Upper lobe of right lung (tissue), 1 donor: ENCODE results near the gene POLR3B. TPM values are rescaled to one million over a fixed set of nuclear protein-coding genes. Genes with fewer than 3 reads are reported as not detected.

Source experiments
- ATAC-seq: fragments of 200-7000 bp; cut with Tn5 transposase; one replicate; pipeline ENCODE4 v1.9.1; 2020; ENCODE audit warnings: mild to moderate bottlenecking, moderate library complexity
- DNase-seq: peaks from one replicate; pipeline ENCODE4 v3.0.0-alpha.2; 2020
- H3K27ac ChIP-seq: fragments of 200-600 bp; one replicate; pipeline ENCODE4 v1.8.0; 2022
- H3K27me3 ChIP-seq: fragments of 200-600 bp; one replicate; pipeline ENCODE4 v1.8.0; 2022; ENCODE audit warnings: mild to moderate bottlenecking
- H3K36me3 ChIP-seq: fragments of 200-600 bp; one replicate; pipeline ENCODE4 v1.8.0; 2022
- H3K4me1 ChIP-seq: fragments of 200-600 bp; one replicate; pipeline ENCODE4 v1.8.0; 2022
- H3K4me3 ChIP-seq: fragments of 200-600 bp; one replicate; pipeline ENCODE4 v1.8.0; 2022; ENCODE audit warnings: mild to moderate bottlenecking
- H3K9me3 ChIP-seq: fragments of 200-600 bp; one replicate; pipeline ENCODE4 v1.8.0; 2022
- intact Hi-C: fragments of 100-400 bp; cut with DNase I; formaldehyde crosslinking; loops from one replicate; pipeline ENCODE4 v1.11.0; 2022
- total RNA-seq: library from RNA; stranded (reverse); fragmentation: NEBNext Ultra II Directional; extraction: Animal tissue kit (Norgen Biotek cat#: 25700); gene quantifications from one replicate; pipeline ENCODE4 v1.2.1, GENCODE V29; 2021
- TF ChIP-seq, protein P1 (sequence below): fragments of 200-600 bp; IDR thresholded peaks from one replicate; pipeline ENCODE4 v1.8.0; 2022; ENCODE audit warnings: antibody characterized with exemption
- donor health status: DM: no; HTN: yes; CAD: no; lungs with severe emphysema.

Gene POLR3B
- total RNA-seq, 1 donor from 2014 or later, result 11.3 TPM

DNA sequence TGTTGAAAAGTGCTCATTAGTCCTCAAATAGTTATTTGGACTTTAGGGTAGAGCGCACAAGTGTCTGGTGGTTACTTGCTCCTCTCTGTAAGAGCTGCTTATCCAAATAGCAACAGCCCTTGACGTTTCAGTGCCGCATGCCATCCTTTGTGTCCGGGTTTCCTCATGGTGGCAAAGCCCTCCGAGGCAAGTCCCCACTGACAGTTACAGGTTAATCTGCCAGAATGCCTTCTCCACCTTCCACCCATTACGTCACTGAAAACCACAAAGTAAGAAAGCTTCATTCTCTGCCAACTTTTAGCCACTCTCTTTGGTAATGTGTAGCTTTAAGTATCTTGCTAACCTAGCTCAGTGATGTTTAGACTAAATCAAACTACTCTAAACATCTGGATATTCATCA is 78.6 kb downstream of the POLR3B start:
- TF ChIP-seq, protein P1, sequence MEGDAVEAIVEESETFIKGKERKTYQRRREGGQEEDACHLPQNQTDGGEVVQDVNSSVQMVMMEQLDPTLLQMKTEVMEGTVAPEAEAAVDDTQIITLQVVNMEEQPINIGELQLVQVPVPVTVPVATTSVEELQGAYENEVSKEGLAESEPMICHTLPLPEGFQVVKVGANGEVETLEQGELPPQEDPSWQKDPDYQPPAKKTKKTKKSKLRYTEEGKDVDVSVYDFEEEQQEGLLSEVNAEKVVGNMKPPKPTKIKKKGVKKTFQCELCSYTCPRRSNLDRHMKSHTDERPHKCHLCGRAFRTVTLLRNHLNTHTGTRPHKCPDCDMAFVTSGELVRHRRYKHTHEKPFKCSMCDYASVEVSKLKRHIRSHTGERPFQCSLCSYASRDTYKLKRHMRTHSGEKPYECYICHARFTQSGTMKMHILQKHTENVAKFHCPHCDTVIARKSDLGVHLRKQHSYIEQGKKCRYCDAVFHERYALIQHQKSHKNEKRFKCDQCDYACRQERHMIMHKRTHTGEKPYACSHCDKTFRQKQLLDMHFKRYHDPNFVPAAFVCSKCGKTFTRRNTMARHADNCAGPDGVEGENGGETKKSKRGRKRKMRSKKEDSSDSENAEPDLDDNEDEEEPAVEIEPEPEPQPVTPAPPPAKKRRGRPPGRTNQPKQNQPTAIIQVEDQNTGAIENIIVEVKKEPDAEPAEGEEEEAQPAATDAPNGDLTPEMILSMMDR, result no peak
- peak; percentile 14 for ATAC-seq

DNA sequence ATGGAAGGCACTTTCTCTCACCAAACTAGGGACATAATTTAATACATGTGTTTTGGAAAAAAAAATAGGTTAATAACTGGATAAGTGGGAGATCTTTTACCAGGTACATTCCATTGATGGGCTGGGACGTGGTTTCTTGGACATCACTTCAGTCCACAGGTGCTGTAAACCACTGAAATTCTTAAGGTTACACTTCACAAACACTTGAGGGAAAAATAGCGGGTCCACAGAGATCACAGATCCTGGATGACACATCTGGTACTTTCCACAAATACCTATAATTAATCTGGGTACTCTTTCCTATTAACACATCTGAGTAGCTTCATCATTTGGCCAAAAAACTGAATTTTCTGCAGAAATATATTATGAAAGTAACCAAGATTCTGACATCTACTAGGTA is 85.0 kb downstream of the POLR3B start:
- H3K36me3 ChIP-seq, result peaks cover 39% of the 10 kb centered on the region
- no peaks in the 10 kb centered on the region for H3K4me1 ChIP-seq
- H3K4me3 ChIP-seq, result no peak overlapping the region
- ATAC-seq (no peak), DNase-seq (no peak)
- TF ChIP-seq, protein P1, result no peak
- no peaks in the 10 kb centered on the region for H3K27me3 ChIP-seq
- no peaks in the 10 kb centered on the region for H3K9me3 ChIP-seq
- no peak overlapping the region for H3K27ac ChIP-seq
- intact Hi-C loops, result no loop called here

More for the DNA sequence above, 78.6 kb downstream of the POLR3B start:
- no peaks in the 10 kb centered on the region for H3K9me3 ChIP-seq
- DNase-seq, result no peak
- peaks cover 72% of the 10 kb centered on the region for H3K36me3 ChIP-seq
- no peaks in the 10 kb centered on the region for H3K4me1 ChIP-seq
- H3K27ac ChIP-seq, result no peak overlapping the region
- intact Hi-C loops, result no loop called here
- H3K4me3 ChIP-seq, result no peak overlapping the region
- no peaks in the 10 kb centered on the region for H3K27me3 ChIP-seq

DNA sequence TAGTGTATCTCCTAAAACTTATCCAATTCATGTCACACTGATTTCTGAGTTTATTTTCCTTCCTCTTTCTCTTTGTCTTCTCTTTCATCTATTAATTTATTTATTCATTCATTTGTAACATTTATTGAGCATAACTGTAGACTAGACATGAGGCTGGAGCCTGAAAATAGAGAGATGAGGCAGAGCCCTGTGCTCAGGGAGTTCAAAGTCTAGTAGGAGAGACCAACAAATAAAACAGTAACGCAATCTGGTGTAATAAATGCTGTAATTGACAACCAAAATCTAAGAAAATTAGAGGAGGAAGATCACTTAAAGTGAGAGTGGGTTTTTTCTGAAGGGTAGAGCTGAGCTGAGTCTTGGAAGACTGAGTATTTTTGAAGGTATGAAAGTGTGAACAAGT is 87.5 kb downstream of the POLR3B start:
- Histone ChIP-seq H3K4me3 (no peak overlapping the region), H3K4me1 (no peaks in the 10 kb centered on the region), H3K27ac (no peak overlapping the region), H3K27me3 (no peaks in the 10 kb centered on the region), H3K9me3 (no peaks in the 10 kb centered on the region), H3K36me3 (peaks cover 24% of the 10 kb centered on the region)
- TF ChIP-seq, protein P1, result no peak
- DNase-seq, result no peak
- intact Hi-C loops, result no loop called here
- ATAC-seq, result no peak

DNA sequence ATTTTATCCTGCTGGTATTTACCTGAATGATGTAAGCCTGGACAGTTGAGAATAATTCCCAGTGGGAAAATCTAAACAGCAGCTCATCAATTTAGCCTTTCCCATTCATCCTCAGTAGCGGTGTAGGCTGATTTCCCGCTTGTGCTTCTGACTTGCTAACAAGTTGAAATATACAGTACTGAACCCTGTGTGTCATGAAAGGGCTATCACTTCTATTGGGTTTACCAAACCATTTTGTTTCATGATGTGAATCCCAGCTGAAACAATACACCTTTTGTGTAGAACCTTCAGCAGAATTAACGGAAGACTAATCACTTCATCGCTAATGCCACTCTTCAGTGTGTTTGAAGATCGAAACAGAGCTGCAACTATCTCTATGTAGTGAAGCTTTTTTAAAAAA is 88.4 kb downstream of the POLR3B start:
- TF ChIP-seq, protein P1, result no peak
- H3K9me3 ChIP-seq, result no peaks in the 10 kb centered on the region
- ATAC-seq (no peak), DNase-seq (no peak)
- intact Hi-C loops, result no loop called here
- no peak overlapping the region for H3K4me3 ChIP-seq
- peaks cover 18% of the 10 kb centered on the region for H3K36me3 ChIP-seq
- no peak overlapping the region for H3K27ac ChIP-seq
- H3K27me3 ChIP-seq, result no peaks in the 10 kb centered on the region
- H3K4me1 ChIP-seq, result no peaks in the 10 kb centered on the region

- no peak overlapping the region for H3K4me3 ChIP-seq
- H3K4me1 ChIP-seq, result no peaks in the 10 kb centered on the region
- H3K27me3 ChIP-seq, result no peaks in the 10 kb centered on the region
- no peaks in the 10 kb centered on the region for H3K9me3 ChIP-seq
- intact Hi-C loops, result no loop called here
- peaks cover 12% of the 10 kb centered on the region for H3K36me3 ChIP-seq
- no peak overlapping the region for H3K27ac ChIP-seq
- ATAC-seq, result no peak
- DNase-seq, result no peak
- TF ChIP-seq, protein P1, result no peak
Observed at GRCh38 chr12:106446419-106447092, 89.0 kb downstream of the POLR3B start.

- no peaks in the 10 kb centered on the region for H3K9me3 ChIP-seq
- intact Hi-C loops, result no loop called here
Observed at GRCh38 chr12:106452309-106452708, 94.8 kb downstream of the POLR3B start.

More at GRCh38 chr12:106452309-106452708, 94.8 kb downstream of the POLR3B start:
- no peaks in the 10 kb centered on the region for H3K4me1 ChIP-seq
- H3K4me3 ChIP-seq, result no peak overlapping the region
- TF ChIP-seq, protein P1, result no peak
- peaks cover 6% of the 10 kb centered on the region for H3K36me3 ChIP-seq
- no peak overlapping the region for H3K27ac ChIP-seq
- ATAC-seq (no peak), DNase-seq (no peak)
- no peaks in the 10 kb centered on the region for H3K27me3 ChIP-seq
